Measurements from ENCODE around the gene MUC4.

- no peak for TF ChIP-seq CTCF (conservative IDR thresholded peaks at IDR 0.05; ENCODE audit: low read depth, low read length)
- TF ChIP-seq EZH2 (IDR thresholded peaks at IDR 0.05; ENCODE audit: borderline replicate concordance, low read depth, low read length, poor library complexity, severe bottlenecking) = no peak
Measured at GRCh38 chr3:195731356-195731905, 80.3 kb downstream of the MUC4 start.

All from A673 (cell line).